ENCODE results near the gene STOM. TPM values are rescaled to one million over a fixed set of nuclear protein-coding genes. Genes with fewer than 3 reads are reported as not detected.
"Not testable (repeated sequence)": the region's sequence is repeated elsewhere in the genome, so short reads cannot be mapped to it uniquely, and the experiment has no call there.

The STOM gene
- total and polyA plus RNA-seq, 2 experiments from 2014 or later = 11.7 to 13.6 TPM

- no peak for DNase-seq (ENCODE audit: low read depth in 1 of 2, low spot score in 1 of 2)
- Histone ChIP-seq H3K27me3 (no peaks in the 10 kb centered on the region), H3K4me1 (ENCODE audit: low read depth) (peaks cover 39% of the 10 kb centered on the region), H3K9me3 (ENCODE audit: low read depth) (no peaks in the 10 kb centered on the region), H3K36me3 (no peaks in the 10 kb centered on the region), H3K27ac (no peak overlapping the region), H3K4me3 (no peak overlapping the region)
- no peak for TF ChIP-seq CTCF (IDR thresholded peaks at IDR 0.05; ENCODE audit: low read depth, low read length)
Measured at GRCh38 chr9:121292801-121293241, 77.2 kb downstream of the STOM start.

GRCh38 chr9:121292051-121292450 lies 78.0 kb downstream of the STOM start:
- Histone ChIP-seq H3K36me3 (no peaks in the 10 kb centered on the region), H3K4me3 (no peak overlapping the region), H3K4me1 (ENCODE audit: low read depth) (peaks cover 43% of the 10 kb centered on the region), H3K27ac (no peak overlapping the region), H3K9me3 (ENCODE audit: low read depth) (no peaks in the 10 kb centered on the region), H3K27me3 (no peaks in the 10 kb centered on the region)
- no peak for DNase-seq (ENCODE audit: low read depth in 1 of 2, low spot score in 1 of 2)
- TF ChIP-seq CTCF (IDR thresholded peaks at IDR 0.05; ENCODE audit: low read depth, low read length) = no peak

- DNase-seq (ENCODE audit: low read depth in 1 of 2, low spot score in 1 of 2); H3K27me3 ChIP-seq; H3K27ac ChIP-seq; H3K4me3 ChIP-seq; H3K9me3 ChIP-seq (ENCODE audit: low read depth); H3K36me3 ChIP-seq: not testable (repeated sequence)
- H3K4me1 ChIP-seq (ENCODE audit: low read depth) = peaks cover 43% of the 10 kb centered on the region
Measured at GRCh38 chr9:121291536-121291935, 78.5 kb downstream of the STOM start.

GRCh38 chr9:121289772-121290370 lies 80.2 kb downstream of the STOM start:
- peaks cover 47% of the 10 kb centered on the region for H3K4me1 ChIP-seq (ENCODE audit: low read depth)
- no peaks in the 10 kb centered on the region for H3K36me3 ChIP-seq
- H3K4me3 ChIP-seq = no peak overlapping the region
- DNase-seq (ENCODE audit: low read depth in 1 of 2, low spot score in 1 of 2) = peak in 1 of 2 donors; percentile 29
- H3K27me3 ChIP-seq = no peaks in the 10 kb centered on the region
- H3K27ac ChIP-seq = peak overlapping the region; percentile 94
- TF ChIP-seq CTCF (IDR thresholded peaks at IDR 0.05; ENCODE audit: low read depth, low read length) = no peak
- H3K9me3 ChIP-seq (ENCODE audit: low read depth) = no peaks in the 10 kb centered on the region

- peak; percentile 78 to 91 for DNase-seq (ENCODE audit: low read depth in 1 of 2, low spot score in 1 of 2)
- no peaks in the 10 kb centered on the region for H3K36me3 ChIP-seq
- H3K4me1 ChIP-seq (ENCODE audit: low read depth) = peaks cover 54% of the 10 kb centered on the region
- TF ChIP-seq CTCF (IDR thresholded peaks at IDR 0.05; ENCODE audit: low read depth, low read length) = no peak
- peak overlapping the region; percentile 94 for H3K27ac ChIP-seq
- H3K4me3 ChIP-seq = no peak overlapping the region
- H3K9me3 ChIP-seq (ENCODE audit: low read depth) = no peaks in the 10 kb centered on the region
- no peaks in the 10 kb centered on the region for H3K27me3 ChIP-seq
Measured at GRCh38 chr9:121289026-121289771, 80.9 kb downstream of the STOM start.

Other genes with a start within 250 kb of the STOM start
- 16.5 and 17.4 TPM in 2 replicates for gene RAB14, start 168.4 kb downstream of the STOM start, total RNA-seq
- gene RAB14, start 168.4 kb downstream of the STOM start, polyA plus RNA-seq = 54.2 and 68.0 TPM in 2 replicates
- 285 and 310 TPM in 2 replicates for gene GSN, start 102.1 kb downstream of the STOM start, total RNA-seq
- 268 and 299 TPM in 2 replicates for gene GSN, start 102.1 kb downstream of the STOM start, polyA plus RNA-seq
- not detected in 2 replicates for gene GGTA1, start 129.6 kb upstream of the STOM start, total RNA-seq
- gene GGTA1, start 129.6 kb upstream of the STOM start, polyA plus RNA-seq = 1.1 and 1.6 TPM in 2 replicates